CD4-positive, alpha-beta memory T cell (primary cell): Measurements from ENCODE around the gene NTN5. TPM values are rescaled to one million over a fixed set of nuclear protein-coding genes. Genes with fewer than 3 reads are reported as not detected.
A peak's percentile ranks its signal among the peaks of the same experiment; 100 is the strongest.

Source experiments
- CTCF ChIA-PET: fragments of 350-600 bp; sonication (Branson Sonifier 250); formaldehyde crosslinking; loops from one replicate; lab custom pipeline; 2021; ENCODE audit warnings: inconsistent platforms; ENCODE audit not compliant: partially characterized antibody; lab: Charles Lee
- POLR2A ChIA-PET: fragments of 350-600 bp; sonication (Branson Sonifier 250); formaldehyde crosslinking; loops from one replicate; lab custom pipeline; 2021; ENCODE audit not compliant: partially characterized antibody; lab: Charles Lee
- DNase-seq, 5 donors: peaks; one replicate each; pipeline versions ENCODE4 v3.0.0 to v3.0.0-alpha.2; 2020 to 2022; ENCODE audit warnings: mixed read lengths in 1 of 5
- H3K27ac ChIP-seq: one replicate; pipeline ENCODE4 v1.7.0; 2013; ENCODE audit warnings: low read depth, low read length
- H3K27me3 ChIP-seq: 2 replicates; pipeline ENCODE4 v1.7.0; 2013; ENCODE audit warnings: mild to moderate bottlenecking, low read length, moderate library complexity; ENCODE audit not compliant: insufficient read depth
- H3K36me3 ChIP-seq: 2 replicates; pipeline ENCODE4 v1.7.0; 2013; ENCODE audit warnings: mild to moderate bottlenecking, low read length, moderate library complexity; ENCODE audit not compliant: insufficient read depth
- H3K4me1 ChIP-seq: 2 replicates; pipeline ENCODE4 v1.7.0; 2013; ENCODE audit warnings: mild to moderate bottlenecking, low read length, moderate library complexity; ENCODE audit not compliant: insufficient read depth
- H3K4me3 ChIP-seq, 2 donors: one replicate each; pipeline ENCODE4 v1.7.0; 2013; ENCODE audit warnings: low read length in 2 of 2, mild to moderate bottlenecking in 1 of 2
- H3K9me3 ChIP-seq, 2 donors: one replicate each; pipeline ENCODE4 v1.7.0; 2013; ENCODE audit warnings: low read length in 2 of 2, control low read depth in 1 of 2; ENCODE audit not compliant: control insufficient read depth in 1 of 2
- H3K27ac Mint-ChIP-seq, 7 donors: one replicate each; pipeline ENCODE4 v1.8.0; 2020 to 2021; ENCODE audit warnings: mixed read lengths in 7 of 7, mild to moderate bottlenecking in 6 of 7, inconsistent platforms in 3 of 7, moderate library complexity in 3 of 7
- H3K27me3 Mint-ChIP-seq, 2 donors: one replicate each; pipeline ENCODE4 v1.8.0; 2020 to 2021; ENCODE audit warnings: mixed read lengths in 2 of 2
- H3K36me3 Mint-ChIP-seq, 2 donors: one replicate each; pipeline ENCODE4 v1.8.0; 2020 to 2021; ENCODE audit warnings: mixed read lengths in 2 of 2, inconsistent platforms in 1 of 2, mild to moderate bottlenecking in 1 of 2
- H3K4me1 Mint-ChIP-seq, 4 donors: one replicate each; pipeline ENCODE4 v1.8.0; 2020 to 2021; ENCODE audit warnings: mixed read lengths in 4 of 4, mild to moderate bottlenecking in 1 of 4
- H3K4me3 Mint-ChIP-seq, 8 donors: one replicate each; pipeline ENCODE4 v1.8.0; 2020 to 2021; ENCODE audit warnings: mixed read lengths in 8 of 8, mild to moderate bottlenecking in 7 of 8, moderate library complexity in 6 of 8, inconsistent platforms in 3 of 8
- H3K9me3 Mint-ChIP-seq, 8 donors: one replicate each; pipeline ENCODE4 v1.8.0; 2020 to 2021; ENCODE audit warnings: mixed read lengths in 8 of 8, mild to moderate bottlenecking in 5 of 8, inconsistent platforms in 3 of 8, moderate library complexity in 1 of 8
- intact Hi-C: fragments of 100-400 bp; cut with micrococcal nuclease; formaldehyde crosslinking; loops from one replicate; pipeline ENCODE4 v1.15.1; 2023
- polyA plus RNA-seq, 2 donors: library from polyadenylated mRNA; unstranded; fragments of 300-500 nt; fragmentation: Illumina TruSeq; gene quantifications; one replicate each; pipeline ENCODE4 v1.2.3, GENCODE V29; 2021
- total RNA-seq, 2 experiments: library from RNA; stranded (reverse); gene quantifications; one replicate each; pipeline ENCODE4 v1.2.3, GENCODE V29; 2021

Gene NTN5
- 1 to 10 TPM; 2.3 to 3.3 TPM for total RNA-seq
- polyA plus RNA-seq = under 1 TPM in 1 of 2 donors, not detected in 1; 0.62 TPM

GRCh38 chr19:48672994-48673393 is at the start of gene NTN5:
NTN5 (minus strand) TSS chr19:48673017; CDS start chr19:48670986, 2,031 bp downstream.
- Mint-ChIP-seq H3K9me3 (peaks cover 0 to 2% (median 0%) of the 10 kb centered on the region in 8 donors), H3K27ac (peak within 1 kb of the TSS in 1 of 7 donors; percentile 67), H3K4me1 (peaks cover 7 to 9% (median 8%) of the 10 kb centered on the region in 4 donors), H3K27me3 (no peaks in the 10 kb centered on the region), H3K36me3 (no peaks in the 10 kb centered on the region), H3K4me3 (no peak within 1 kb of the TSS)
- ChIA-PET CTCF (no interaction called here), POLR2A (no interaction called here)
- Histone ChIP-seq H3K27me3 (no peaks in the 10 kb centered on the region), H3K4me1 (peaks cover 9% of the 10 kb centered on the region), H3K9me3 (no peaks in the 10 kb centered on the region), H3K27ac (no peak within 1 kb of the TSS), H3K36me3 (no peaks in the 10 kb centered on the region), H3K4me3 (no peak within 1 kb of the TSS)
- no peak for DNase-seq
- intact Hi-C loops = no loop called here

GRCh38 chr19:48722196-48722708 is 49.4 kb upstream of the NTN5 start:
- intact Hi-C loops = no loop called here
- no peak overlapping the region for H3K27ac ChIP-seq
- no peak for DNase-seq
- peaks cover 33% of the 10 kb centered on the region for H3K4me1 ChIP-seq
- peak overlapping the region in 1 of 7 donors; percentile 80 for H3K27ac Mint-ChIP-seq
- H3K9me3 Mint-ChIP-seq = peaks cover 0 to 14% (median 10%) of the 10 kb centered on the region in 8 donors
- H3K36me3 ChIP-seq = no peaks in the 10 kb centered on the region
- H3K27me3 Mint-ChIP-seq = no peaks in the 10 kb centered on the region
- H3K27me3 ChIP-seq = no peaks in the 10 kb centered on the region
- CTCF ChIA-PET = interaction anchor here (0.7 to 1.9 kb wide), 3 partner anchors 17 to 364 kb away, joined by 3 to 5 read pairs (median 4); no protein-coding TSS in a partner anchor
- H3K9me3 ChIP-seq = no peaks in the 10 kb centered on the region
- POLR2A ChIA-PET = interaction anchor here (1.7 to 1.9 kb wide), 2 partner anchors 91 to 272 kb away, joined by 4 read pairs; partner anchors contain the start of gene RUVBL2
- peak overlapping the region in 4 of 8 donors; percentile 7 to 36 (median 18) for H3K4me3 Mint-ChIP-seq
- peaks cover 9 to 14% of the 10 kb centered on the region in 2 donors for H3K36me3 Mint-ChIP-seq
- H3K4me3 ChIP-seq = no peak overlapping the region
- peaks cover 21 to 46% (median 32%) of the 10 kb centered on the region in 4 donors for H3K4me1 Mint-ChIP-seq

GRCh38 chr19:48720613-48721296 is 47.9 kb upstream of the NTN5 start:
- intact Hi-C loops = loop anchor here (1.0 kb wide), 1 partner anchor 357 kb away; the partner anchor contains the start of gene TMEM143
- H3K4me1 Mint-ChIP-seq = peaks cover 15 to 34% (median 25%) of the 10 kb centered on the region in 4 donors

GRCh38 chr19:48720251-48720612 is 47.4 kb upstream of the NTN5 start:
- H3K9me3 ChIP-seq = no peaks in the 10 kb centered on the region
- Mint-ChIP-seq H3K27me3 (no peaks in the 10 kb centered on the region), H3K4me1 (peaks cover 12 to 33% (median 20%) of the 10 kb centered on the region in 4 donors), H3K9me3 (peaks cover 0 to 4% (median 4%) of the 10 kb centered on the region in 8 donors), H3K27ac (peak overlapping the region in 6 of 7 donors; percentile 94 to 100 (median 98)), H3K4me3 (peak overlapping the region; percentile 94 to 99 (median 98)), H3K36me3 (peaks cover 4 to 7% of the 10 kb centered on the region in 2 donors)
- ChIA-PET CTCF (interaction anchor here (1.4 to 1.9 kb wide), 3 partner anchors 75 to 273 kb away, joined by 3 to 5 read pairs (median 4); partner anchors contain the start of genes GYS1 and RUVBL2), POLR2A (interaction anchor here (0.8 to 1.9 kb wide), 13 partner anchors 8 to 1157 kb away, joined by 3 to 18 read pairs (median 4); partner anchors contain the start of genes AKT1S1, CA11, DBP and FTL)
- H3K4me1 ChIP-seq = peaks cover 16% of the 10 kb centered on the region
- no peaks in the 10 kb centered on the region for H3K36me3 ChIP-seq
- DNase-seq = no peak
- H3K27ac ChIP-seq = no peak overlapping the region
- intact Hi-C loops = no loop called here
- H3K27me3 ChIP-seq = no peaks in the 10 kb centered on the region
- H3K4me3 ChIP-seq = peak overlapping the region in 1 of 2 donors; percentile 75

More at GRCh38 chr19:48720613-48721296, 47.9 kb upstream of the NTN5 start:
- Mint-ChIP-seq H3K27ac (peak overlapping the region; percentile 94 to 100 (median 99)), H3K36me3 (peaks cover 7 to 8% of the 10 kb centered on the region in 2 donors), H3K4me3 (peak overlapping the region; percentile 94 to 99 (median 98)), H3K9me3 (peaks cover 0 to 8% (median 6%) of the 10 kb centered on the region in 8 donors), H3K27me3 (no peaks in the 10 kb centered on the region)
- DNase-seq = peak; percentile 91 to 97 (median 92)
- Histone ChIP-seq H3K4me3 (peak overlapping the region; percentile 50 to 75), H3K36me3 (no peaks in the 10 kb centered on the region), H3K4me1 (peaks cover 19% of the 10 kb centered on the region), H3K27me3 (no peaks in the 10 kb centered on the region), H3K9me3 (no peaks in the 10 kb centered on the region), H3K27ac (peak overlapping the region; percentile 72)
- POLR2A ChIA-PET = interaction anchor here (0.8 to 1.9 kb wide), 14 partner anchors 9 to 1156 kb away, joined by 3 to 18 read pairs (median 4); partner anchors contain the start of genes AKT1S1, CA11, DBP and FTL
- CTCF ChIA-PET = interaction anchor here (0.8 to 1.9 kb wide), 4 partner anchors 9 to 272 kb away, joined by 3 to 5 read pairs (median 4); partner anchors contain the start of genes GYS1 and RUVBL2

- H3K27ac ChIP-seq = peak within 1 kb of the TSS; percentile 72
- ChIA-PET POLR2A (interaction anchor here (1.4 kb wide), 1 partner anchor 152 kb away, joined by 3 read pairs; the partner anchor contains the start of gene PPP1R15A), CTCF (interaction anchor here (1.4 to 1.5 kb wide), 2 partner anchors 76 to 274 kb away, joined by 3 to 4 read pairs; partner anchors contain the start of genes GYS1 and RUVBL2)
- H3K4me3 ChIP-seq = peak within 1 kb of the TSS in 1 of 2 donors; percentile 75
- intact Hi-C loops = no loop called here
- Mint-ChIP-seq H3K4me3 (peak within 1 kb of the TSS; percentile 94 to 99 (median 98)), H3K27me3 (no peaks in the 10 kb centered on the region), H3K9me3 (no peaks in the 10 kb centered on the region), H3K27ac (peak within 1 kb of the TSS; percentile 94 to 100 (median 99)), H3K36me3 (peaks cover 0 to 3% of the 10 kb centered on the region in 2 donors), H3K4me1 (peaks cover 7 to 33% (median 19%) of the 10 kb centered on the region in 4 donors)
- DNase-seq = no peak
- no peaks in the 10 kb centered on the region for H3K9me3 ChIP-seq
- H3K4me1 ChIP-seq = peaks cover 19% of the 10 kb centered on the region
- H3K36me3 ChIP-seq = no peaks in the 10 kb centered on the region
- no peaks in the 10 kb centered on the region for H3K27me3 ChIP-seq
These were observed 46.7 kb upstream of the NTN5 start, which contains the start of gene MAMSTR for GRCh38 chr19:48719263-48720171. MAMSTR (minus strand) TSS chr19:48719725; CDS start chr19:48719031, 694 bp downstream.

DNA sequence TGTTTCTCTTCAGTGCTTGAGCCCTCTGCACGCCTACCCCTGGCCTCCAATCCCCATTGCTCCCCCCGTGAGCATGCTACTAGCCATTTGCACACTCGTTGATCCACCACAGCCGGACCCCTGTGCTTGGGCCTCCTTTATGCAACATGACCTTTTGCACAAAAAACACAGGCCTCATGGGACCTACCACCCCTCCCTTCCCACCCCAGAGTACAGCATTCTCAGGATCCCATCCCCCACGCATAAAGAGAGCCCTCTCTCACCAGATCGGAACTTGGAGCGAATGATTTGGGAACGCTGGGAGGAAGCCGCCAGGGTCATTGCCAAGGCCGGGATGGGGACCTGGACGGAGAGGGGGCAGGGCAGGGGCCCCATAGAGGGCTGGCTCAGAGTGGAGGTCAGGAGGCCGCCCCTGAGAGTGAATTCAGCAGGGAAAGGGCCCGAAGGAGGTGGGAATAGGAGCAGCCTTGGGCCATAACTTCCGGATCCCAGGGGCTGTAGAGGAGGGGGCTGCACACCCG is 46.0 kb upstream of the NTN5 start:
- intact Hi-C loops = no loop called here
- peak overlapping the region in 1 of 8 donors; percentile 54 for H3K4me3 Mint-ChIP-seq

More for the DNA sequence above, 46.0 kb upstream of the NTN5 start:
- no peaks in the 10 kb centered on the region for H3K36me3 ChIP-seq
- no peak overlapping the region for H3K4me3 ChIP-seq
- POLR2A ChIA-PET = no interaction called here
- Mint-ChIP-seq H3K36me3 (peaks cover 0 to 5% of the 10 kb centered on the region in 2 donors), H3K4me1 (peaks cover 9 to 38% (median 22%) of the 10 kb centered on the region in 4 donors), H3K9me3 (no peaks in the 10 kb centered on the region), H3K27me3 (no peaks in the 10 kb centered on the region), H3K27ac (peak overlapping the region in 2 of 7 donors; percentile 43 to 64)
- no peak for DNase-seq
- no peaks in the 10 kb centered on the region for H3K9me3 ChIP-seq
- no peak overlapping the region for H3K27ac ChIP-seq
- H3K4me1 ChIP-seq = peaks cover 20% of the 10 kb centered on the region
- H3K27me3 ChIP-seq = no peaks in the 10 kb centered on the region
- CTCF ChIA-PET = no interaction called here
